ENCODE measurements around the gene LRRC58. TPM values are rescaled to one million over a fixed set of nuclear protein-coding genes. Genes with fewer than 3 reads are reported as not detected.

The LRRC58 gene
- total and polyA plus RNA-seq, 2 of the 13 experiments (the other 11 are each of a cell fraction or from before 2014, with no cell fraction given) = 9.7 to 17.3 TPM

DNA sequence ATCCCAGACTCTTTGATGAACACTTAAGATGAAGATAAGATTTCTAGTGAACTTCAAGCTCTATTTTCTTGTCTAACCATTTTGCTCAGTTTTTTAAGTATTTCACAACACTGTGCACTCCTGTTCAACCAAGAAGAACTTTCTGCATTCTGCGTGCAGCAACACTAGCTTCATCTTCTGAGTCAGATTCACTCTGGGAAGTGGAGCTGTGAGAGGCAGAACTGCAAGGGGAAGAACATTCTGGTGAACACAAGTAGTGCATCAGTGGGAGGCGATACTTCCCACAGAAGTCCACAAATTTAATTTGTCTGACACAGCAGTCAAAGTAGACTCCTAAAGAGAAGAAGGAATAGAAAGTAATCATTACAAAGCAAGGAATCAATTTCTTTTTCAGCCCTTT, 18.1 kb downstream of the LRRC58 start (continued):
- no peak for TF ChIP-seq ZC3H4 (CRISPR knock-in tag; IDR thresholded peaks at IDR 0.05; ENCODE audit: borderline replicate concordance)

- ChIA-PET POLR2A (no interaction called here), CTCF (ENCODE audit: low intra/inter-chr PET ratio, low total read pairs) (no interaction called here)
- peaks cover 4 to 25% of the 10 kb centered on the region in 2 experiments for H3K36me3 ChIP-seq (replicated peaks in 1 of 2; ENCODE audit: control insufficient read depth in 1 of 2, insufficient read depth in 2 of 2, low read length in 2 of 2)
- in situ Hi-C loops (cut with HindIII; ENCODE audit: extremely low pct_ligation_motif_present, low pct_unique_long_range_greater_than_20kb) = no loop called here
- H3K4me2 ChIP-seq (ENCODE audit: low read depth, low read length) = no peak overlapping the region
- no peaks in the 10 kb centered on the region for H3K9me3 ChIP-seq (ENCODE audit: low read length)
- no peak for TF ChIP-seq TFE3 (CRISPR knock-in tag; IDR thresholded peaks at IDR 0.05)
- TF ChIP-seq ZNF264 (CRISPR knock-in tag; IDR thresholded peaks at IDR 0.05) = no peak
- no peak for TF ChIP-seq U2AF1 (optimal IDR thresholded peaks at IDR 0.05; ENCODE audit: low read depth, low read length)
- TF ChIP-seq PCBP2 (optimal IDR thresholded peaks at IDR 0.05; ENCODE audit: low read depth, low read length, poor library complexity, severe bottlenecking) = no peak
- TF ChIP-seq FOSL1 (CRISPR knock-in tag; IDR thresholded peaks at IDR 0.05; ENCODE audit: borderline replicate concordance) = no peak
- TF ChIP-seq ZGPAT (CRISPR knock-in tag; IDR thresholded peaks at IDR 0.05) = no peak
- no peak for TF ChIP-seq ZFP62 (CRISPR knock-in tag; IDR thresholded peaks at IDR 0.05)
- no peak for TF ChIP-seq CTCF (CRISPR knock-in tag; IDR thresholded peaks at IDR 0.05)
- no peak for TF ChIP-seq SAFB2 (CRISPR knock-in tag; IDR thresholded peaks at IDR 0.05; ENCODE audit: borderline replicate concordance, low read depth)
- TF ChIP-seq ZZZ3 (CRISPR knock-in tag; IDR thresholded peaks at IDR 0.05; ENCODE audit: borderline replicate concordance) = no peak
- no peak for TF ChIP-seq SALL2 (CRISPR knock-in tag; IDR thresholded peaks at IDR 0.05)
- TF ChIP-seq SMAD9 (CRISPR knock-in tag; IDR thresholded peaks at IDR 0.05) = no peak
- DNase-seq (ENCODE audit: low spot score) = no peak
- no peaks in the 10 kb centered on the region for H3K27me3 ChIP-seq (ENCODE audit: control insufficient read depth in 1 of 2, insufficient read depth in 2 of 2, low read length in 2 of 2)
- TSS peak; percentile 9 for BruUV-seq (replicated peaks)
- H3K27ac ChIP-seq (ENCODE audit: extremely low read length, insufficient read depth, low read length) = no peak overlapping the region
- no peak for ATAC-seq
- WGBS (ENCODE audit: low lambda C conversion rate) = 86% methylated on average over 2 of the region's 2 CpGs
- H3K9ac ChIP-seq (ENCODE audit: insufficient read depth, low read depth, low read length) = no peak overlapping the region
- no peaks in the 10 kb centered on the region for H4K20me1 ChIP-seq (ENCODE audit: insufficient read depth, low read length)
- no peak overlapping the region for H3K4me3 ChIP-seq (replicated peaks in 1 of 3; ENCODE audit: insufficient read depth in 1 of 3, low read depth in 2 of 3, low read length in 3 of 3)
- no peaks in the 10 kb centered on the region for H3K4me1 ChIP-seq (ENCODE audit: insufficient read depth, low read length)
- no peaks in the 10 kb centered on the region for H3K79me2 ChIP-seq (ENCODE audit: insufficient read depth, low read length)
- intact Hi-C loops (cut with micrococcal nuclease; ENCODE audit: unreplicated experiment) = no loop called here
- no peak overlapping the region for H2AFZ ChIP-seq (ENCODE audit: low read length)
- no peak for FAIRE-seq
Measured at GRCh38 chr3:120326784-120327183, 22.4 kb downstream of the LRRC58 start.

Data from HepG2 (cell line).